GF-D8 (cell line): ENCODE measurements around the gene SRPK3.
"Not testable (repeated sequence)": the region's sequence is repeated elsewhere in the genome, so short reads cannot be mapped to it uniquely, and the experiment has no call there.

Source experiments
- DNase-seq: peaks from one replicate; lab custom pipeline; 2025; lab: John Stamatoyannopoulos, UW

Gene SRPK3

DNA sequence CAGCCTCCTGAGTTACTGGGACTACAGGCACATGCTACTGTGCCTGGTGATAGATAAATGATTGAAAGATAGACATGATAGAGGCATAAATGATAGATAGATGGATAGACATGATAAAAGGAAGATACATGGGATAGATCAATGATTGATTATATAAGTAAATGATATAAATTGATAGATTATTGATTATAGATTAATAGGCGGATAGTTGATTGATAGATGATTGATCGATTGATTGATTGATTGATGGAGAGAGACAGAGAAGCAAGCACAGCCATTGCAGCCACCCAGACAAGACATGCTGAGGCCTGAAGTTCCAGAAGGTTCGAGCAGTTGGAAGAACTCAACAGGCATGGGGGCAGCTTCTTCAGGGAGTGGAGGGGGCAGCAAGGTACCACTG lies 34.5 kb upstream of the SRPK3 start:
- DNase-seq, result no peak

DNA sequence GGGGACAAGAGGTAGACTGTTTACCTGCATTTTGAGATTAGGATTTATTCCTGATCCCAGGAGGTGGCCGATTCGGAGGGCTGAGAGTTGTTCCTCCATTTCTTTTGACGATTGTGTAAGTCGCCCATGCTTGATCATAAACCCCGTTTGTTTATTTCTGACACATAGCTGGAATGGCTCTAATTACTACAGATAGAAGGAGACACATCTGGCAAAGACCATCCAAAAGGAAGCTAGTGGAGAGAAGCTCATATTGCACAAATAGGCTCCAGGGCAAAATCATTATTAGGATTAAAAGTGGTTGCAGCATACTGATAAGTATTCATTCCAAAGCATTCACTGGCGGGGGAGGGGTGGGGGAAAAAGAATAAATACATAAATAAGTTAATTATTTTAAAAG lies 33.9 kb upstream of the SRPK3 start:
- DNase-seq, result not testable (repeated sequence)

DNA sequence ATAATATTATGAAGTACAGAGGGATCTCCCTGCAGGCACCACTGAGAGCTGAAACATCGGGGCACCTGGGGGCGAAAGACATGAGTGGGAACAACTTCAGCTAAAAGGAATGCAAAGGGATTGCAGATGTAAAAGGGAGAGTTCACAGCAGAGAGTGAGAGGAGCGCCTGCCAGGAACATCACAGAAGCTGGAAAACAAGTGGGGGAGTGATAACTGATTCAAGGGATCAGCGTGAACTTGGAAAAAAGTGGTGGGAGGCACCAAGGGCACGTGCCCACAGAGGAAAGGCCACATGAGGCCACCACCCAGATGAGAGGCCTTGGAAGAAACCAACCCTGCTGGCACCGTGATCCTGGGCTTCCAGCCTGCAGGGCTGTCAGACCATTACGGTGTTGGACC lies 31.8 kb upstream of the SRPK3 start:
- not testable (repeated sequence) for DNase-seq

DNA sequence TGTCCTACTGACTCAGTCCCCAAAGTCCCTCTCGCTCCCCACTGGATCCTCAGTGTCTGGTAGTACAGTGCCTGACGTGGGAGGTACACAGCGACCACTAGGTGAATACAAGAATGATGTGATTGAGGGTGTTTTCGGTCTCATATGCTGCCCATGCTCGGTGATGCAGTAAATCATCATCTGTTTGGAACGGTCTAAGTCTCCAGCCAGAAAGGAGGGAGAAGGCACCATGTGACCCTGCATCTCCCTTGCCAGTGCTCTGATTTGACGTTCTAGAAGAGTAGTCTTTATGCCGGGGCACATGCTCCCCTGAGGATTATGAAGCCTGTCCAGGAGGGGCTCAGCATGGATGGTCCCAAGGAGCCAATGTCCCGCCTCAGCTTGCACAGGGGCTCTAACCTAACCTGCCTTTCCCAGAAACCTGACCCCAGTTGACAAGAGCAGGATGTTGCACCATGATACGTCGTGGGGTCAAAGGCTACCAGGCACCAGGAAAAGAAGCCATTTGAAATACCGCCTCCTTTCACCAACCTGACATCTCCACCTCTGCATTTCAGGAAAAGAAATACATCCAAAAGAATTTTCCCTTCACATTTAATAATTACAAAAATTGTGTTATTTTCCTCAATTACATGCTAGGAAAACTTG lies 30.6 kb upstream of the SRPK3 start:
- DNase-seq, result no peak

DNA sequence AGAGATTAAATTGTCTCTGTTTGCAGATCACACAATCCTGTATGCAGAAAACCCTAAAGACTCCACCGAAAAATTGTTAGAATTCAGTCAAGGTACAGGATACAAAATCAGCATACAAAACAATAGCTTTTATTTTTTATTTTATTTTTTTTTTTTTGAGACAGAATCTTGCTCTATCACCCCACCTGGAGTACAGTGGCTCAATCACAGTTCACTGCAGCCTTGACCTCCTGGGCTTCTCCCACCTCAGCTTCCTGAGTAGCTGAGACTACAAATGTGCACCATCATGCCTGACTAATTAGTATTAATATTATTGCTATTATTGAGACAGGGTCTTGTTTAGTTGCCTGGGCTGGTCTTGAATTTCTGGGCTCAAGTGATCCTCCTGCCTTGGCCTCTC lies 25.7 kb upstream of the SRPK3 start:
- no peak for DNase-seq

DNA sequence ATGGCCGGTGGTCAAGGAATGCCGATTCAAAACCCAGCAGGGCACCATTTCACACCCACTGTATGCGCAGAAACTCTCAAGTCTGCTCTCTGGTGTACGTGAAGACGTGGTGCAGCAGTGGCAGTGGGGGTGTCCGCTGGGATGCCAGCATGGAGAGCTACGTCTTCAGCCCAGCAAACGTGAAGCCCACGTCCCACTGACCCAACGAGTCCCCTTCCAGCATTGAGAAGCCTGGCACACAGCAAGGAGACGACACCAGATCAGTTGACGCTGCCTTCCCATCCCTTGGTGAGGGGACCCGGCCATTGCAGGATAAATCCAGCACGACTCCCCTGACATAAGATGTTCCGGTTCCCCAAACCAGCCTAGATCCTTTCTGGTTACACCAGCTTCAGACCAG lies 19.0 kb upstream of the SRPK3 start:
- DNase-seq, result no peak

DNA sequence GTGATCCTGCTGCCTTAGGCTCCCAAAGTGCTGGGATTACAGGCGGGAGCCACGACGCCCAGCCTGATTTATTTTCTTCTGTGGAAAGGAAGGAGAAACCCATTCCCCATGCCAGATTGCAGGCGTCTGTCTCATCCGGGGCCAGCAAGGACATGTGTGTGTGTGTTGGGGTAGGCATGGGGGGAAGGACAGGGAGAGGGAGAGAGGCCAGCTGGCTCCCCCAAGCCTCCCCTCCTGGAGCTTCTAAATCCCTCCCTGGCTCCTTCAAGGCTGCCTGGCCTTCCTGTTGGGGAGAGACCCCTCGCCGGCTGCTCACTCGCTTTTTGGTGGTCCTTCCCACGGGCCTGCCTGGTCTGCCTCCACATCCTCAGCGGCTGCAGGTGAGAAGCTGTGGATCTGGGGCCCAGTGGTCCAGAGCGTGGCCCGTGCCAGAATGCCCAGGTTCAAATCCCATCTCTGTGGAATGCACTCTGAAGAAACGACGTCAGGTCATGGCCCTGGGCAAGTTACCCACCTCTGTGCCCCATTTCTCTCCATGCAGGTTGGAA lies 18.1 kb upstream of the SRPK3 start:
- no peak for DNase-seq

DNA sequence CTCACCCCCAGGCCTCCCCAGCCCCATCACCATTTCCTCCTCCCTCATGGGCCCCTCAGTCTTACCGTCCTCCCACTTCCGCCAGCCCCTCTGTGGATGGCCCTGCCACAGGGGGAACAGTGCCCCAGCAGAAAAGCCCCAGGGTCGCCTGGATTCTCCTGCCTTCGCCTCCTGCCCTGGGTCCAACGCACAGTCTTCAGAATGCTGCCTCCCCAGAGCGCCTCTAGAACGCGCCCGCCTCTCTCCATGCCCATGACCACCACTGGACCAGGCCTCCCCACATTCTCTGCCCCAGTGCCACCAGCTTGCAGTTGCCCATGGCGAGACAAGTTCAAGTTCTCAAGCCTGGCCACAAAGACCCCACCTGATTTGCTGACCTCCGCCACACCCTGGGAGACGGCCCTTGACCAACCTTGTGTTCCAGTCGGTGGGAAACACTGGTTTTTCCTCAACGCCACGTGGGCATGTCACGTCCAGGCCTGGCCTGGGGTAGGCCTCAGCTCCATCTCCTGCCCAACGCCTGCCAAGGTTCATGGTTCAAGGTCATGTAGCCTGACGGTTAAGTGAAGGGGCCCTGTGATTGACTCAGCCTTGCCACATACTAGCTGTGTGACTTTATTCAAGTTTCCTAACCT lies 17.4 kb upstream of the SRPK3 start:
- no peak for DNase-seq

DNA sequence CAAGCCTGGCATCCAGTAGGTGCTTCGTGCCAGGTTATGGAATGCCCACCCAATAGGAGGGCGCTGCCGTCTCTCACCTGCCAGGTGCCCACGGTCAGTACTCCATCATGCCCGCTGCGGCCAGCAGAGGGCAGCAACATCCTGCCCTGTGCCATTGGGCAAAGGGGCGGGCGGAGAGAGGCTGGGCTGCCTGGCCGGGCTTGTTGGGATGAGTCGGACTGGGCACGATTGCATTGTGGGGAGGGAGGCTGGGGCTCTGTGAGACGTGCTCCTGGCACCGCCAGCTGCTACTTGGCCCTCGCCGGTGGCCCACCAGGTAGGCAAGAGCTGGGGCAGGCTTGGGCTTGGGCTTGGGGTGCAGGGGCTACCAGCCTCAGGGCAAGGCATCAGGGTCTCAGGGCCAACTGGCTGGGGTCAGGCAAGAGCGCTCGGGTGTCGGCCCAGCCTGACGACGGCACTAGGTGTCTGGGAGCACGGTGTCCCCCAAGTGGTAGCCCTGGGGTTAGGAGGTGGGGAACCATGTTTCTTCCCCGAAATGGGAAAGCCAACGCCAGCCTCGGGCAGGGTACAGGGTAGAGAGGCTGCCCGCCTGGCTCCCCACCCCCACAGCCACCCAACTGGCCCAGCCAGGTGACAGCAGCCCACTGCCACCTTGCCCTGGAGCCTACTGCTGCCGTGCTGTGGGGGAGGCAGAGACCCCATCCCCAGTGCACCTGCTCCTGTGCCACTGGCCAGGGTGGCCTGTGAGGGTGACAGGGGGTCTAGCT lies 16.7 kb upstream of the SRPK3 start, which contains the start of gene PLXNB3:
Gene PLXNB3 (plus strand): TSS at position 261 of the 767 bp plus-strand sequence. CDS start 1,287 bp downstream, outside the sequence.
- DNase-seq, result no peak

DNA sequence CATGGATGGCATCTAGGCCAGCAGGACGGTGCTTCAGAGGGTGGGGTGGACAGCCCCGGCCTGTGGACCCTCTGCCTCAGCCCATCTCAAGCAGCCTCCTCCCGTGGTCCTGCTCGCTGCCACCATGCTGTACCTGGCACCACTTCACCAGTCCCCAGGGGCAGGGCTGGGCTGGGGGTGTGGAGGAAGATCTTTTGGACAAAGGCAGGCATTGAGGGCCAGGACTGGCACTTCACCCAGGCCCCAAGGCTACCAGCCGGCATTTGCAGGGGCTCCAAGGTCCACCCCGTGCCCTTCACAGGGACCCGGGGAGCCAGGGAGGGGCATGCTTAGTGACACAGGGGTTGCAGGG lies 16.1 kb upstream of the SRPK3 start:
- no peak for DNase-seq

DNA sequence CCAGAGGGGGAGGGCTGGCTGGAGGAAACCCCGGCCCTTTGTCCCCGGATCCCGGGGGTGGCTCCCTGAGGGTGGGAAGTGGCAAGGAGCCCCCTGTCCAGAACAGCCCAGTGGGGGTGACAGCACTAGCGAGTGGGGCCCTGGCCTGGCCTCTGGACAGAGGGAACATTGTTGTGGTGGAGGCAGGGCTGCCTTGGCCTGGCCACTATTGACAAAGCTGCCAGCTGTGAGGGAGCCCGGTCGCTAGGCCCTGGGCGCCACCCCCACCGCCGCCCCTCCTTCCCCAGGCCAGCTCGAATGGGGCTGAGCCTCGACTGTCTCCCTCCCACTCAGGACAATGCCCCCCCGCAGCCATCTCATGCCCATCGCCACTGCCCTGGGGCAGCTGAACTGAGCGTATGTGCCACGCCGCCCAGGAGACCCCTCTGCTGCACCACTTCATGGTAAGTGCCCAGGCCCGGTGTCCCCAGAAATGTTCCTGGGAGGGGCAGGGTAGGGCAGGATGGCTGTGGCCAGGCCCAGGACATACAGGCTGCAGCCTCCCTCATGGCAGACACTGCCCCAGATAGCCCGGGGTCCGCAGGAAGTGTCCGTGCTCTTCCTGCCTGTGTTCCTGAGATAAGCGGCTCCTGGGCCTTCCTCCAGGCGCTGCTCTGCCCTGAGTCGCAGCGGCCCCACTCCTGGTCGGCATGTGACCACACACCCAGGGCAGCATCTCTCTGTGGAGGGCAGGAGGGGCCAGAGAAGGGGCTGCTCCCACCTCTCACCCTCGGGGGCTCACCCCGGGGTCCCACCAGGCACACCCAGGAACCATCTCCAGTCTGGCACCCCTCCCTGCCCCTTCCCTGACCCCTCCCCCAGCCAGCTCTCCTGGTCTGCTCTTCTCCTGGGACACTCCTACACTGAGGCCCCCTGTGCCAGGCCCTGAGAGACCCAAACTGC lies 15.4 kb upstream of the SRPK3 start:
- DNase-seq, result no peak

DNA sequence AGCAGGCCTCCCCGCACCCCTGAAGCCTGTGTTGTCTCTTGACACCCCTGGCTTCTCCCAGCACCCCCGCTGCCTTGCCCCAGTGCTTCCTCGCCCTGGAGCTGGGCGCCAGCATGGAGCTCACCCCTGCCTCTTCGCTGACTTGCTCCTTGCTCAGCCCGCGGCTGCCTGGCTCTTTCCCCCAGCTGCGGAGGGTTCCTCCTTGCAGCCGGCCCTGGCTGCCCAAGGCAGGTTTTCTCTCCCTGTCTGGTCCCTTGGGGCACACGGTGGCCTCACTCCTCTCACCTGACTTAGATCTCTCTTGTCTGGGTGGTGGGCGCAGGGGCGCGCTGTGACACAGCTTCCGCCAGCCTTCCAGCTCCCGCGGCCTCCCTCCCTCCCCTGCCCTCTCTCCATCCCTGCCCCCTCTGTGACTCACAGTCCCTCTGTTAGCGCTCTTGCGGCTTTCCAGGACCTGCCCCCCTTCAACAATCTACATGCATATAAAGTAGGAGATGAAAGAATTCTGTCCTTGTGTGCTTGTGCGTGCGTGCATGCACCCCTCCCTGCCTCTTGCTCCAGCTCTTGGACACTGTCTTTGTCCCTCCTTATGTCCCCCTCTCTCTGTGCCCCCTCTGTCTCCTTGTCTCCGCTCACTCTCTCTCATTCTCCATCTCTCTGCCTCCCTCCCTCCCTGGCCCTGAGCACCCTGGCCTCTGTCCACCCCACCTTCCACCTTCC lies 14.6 kb upstream of the SRPK3 start:
- DNase-seq, result no peak

DNA sequence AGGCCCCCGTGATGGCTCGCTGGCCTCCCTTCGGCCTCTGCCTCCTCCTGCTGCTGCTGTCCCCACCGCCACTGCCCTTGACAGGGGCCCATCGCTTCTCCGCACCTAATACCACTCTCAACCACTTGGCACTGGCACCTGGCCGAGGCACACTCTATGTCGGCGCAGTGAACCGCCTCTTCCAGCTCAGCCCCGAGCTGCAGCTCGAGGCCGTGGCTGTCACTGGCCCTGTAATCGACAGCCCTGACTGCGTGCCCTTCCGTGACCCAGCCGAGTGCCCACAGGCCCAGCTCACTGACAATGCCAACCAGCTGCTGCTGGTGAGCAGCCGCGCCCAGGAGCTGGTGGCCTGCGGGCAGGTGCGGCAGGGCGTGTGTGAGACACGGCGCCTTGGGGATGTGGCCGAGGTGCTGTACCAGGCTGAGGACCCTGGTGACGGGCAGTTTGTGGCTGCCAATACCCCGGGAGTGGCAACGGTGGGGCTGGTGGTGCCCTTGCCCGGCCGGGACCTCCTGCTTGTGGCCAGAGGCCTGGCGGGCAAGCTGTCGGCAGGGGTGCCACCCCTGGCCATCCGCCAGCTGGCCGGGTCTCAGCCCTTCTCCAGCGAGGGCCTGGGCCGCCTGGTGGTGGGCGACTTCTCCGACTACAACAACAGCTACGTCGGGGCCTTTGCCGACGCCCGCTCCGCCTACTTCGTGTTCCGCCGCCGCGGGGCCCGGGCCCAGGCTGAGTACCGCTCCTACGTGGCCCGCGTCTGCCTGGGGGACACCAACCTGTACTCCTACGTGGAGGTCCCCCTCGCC lies 13.8 kb upstream of the SRPK3 start:
- DNase-seq, result no peak

DNA sequence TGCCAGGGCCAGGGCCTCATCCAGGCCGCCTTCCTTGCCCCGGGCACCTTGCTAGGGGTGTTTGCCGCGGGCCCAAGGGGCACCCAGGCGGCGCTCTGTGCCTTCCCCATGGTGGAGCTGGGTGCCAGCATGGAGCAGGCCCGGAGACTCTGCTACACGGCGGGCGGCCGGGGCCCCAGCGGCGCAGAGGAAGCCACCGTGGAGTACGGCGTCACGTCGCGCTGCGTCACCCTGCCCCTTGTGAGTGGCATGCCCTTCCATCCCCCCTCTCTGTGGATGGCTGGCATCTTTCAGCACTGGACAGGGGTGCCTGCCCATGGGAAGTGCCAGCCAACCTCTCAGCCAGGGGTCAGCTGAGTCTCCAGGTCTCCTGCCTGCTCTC lies 13.2 kb upstream of the SRPK3 start:
- no peak for DNase-seq

DNA sequence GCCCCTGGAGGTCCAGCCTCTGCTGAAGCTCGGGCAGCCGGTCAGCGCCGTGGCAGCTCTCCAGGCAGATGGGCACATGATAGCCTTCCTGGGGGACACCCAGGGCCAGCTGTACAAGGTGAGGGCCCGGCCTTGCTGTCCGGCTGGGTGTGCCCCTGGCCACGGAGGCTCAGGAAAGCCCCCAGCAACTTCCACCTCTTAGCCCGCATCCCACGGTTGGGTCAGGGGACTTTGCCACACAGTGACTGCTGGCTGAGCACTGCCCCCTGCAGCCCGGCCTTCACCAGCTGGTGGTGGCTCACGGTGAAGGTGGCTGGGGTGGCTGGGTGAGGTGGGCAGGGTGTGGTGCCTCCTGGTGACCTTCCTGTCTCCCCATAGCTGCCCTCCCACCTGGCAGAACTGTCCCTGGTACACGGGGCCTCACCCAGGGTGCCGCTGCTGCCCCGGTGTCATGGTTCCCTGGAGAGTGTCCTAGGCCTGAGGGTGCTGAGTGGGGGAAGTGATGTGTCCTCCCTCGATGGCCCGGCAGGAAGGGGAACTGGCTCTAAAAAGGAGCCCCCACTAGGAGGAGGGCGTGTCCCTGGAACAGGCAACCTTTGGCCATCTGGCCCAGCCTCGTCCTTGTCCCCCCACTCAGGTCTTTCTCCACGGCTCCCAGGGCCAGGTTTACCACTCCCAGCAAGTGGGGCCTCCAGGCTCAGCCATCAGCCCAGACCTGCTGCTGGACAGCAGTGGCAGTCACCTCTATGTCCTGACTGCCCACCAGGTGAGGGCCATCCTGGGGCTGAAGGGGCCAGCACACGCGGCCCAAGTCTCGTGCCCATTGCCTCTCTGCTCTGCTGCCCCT lies 12.3 kb upstream of the SRPK3 start:
- DNase-seq, result no peak

DNA sequence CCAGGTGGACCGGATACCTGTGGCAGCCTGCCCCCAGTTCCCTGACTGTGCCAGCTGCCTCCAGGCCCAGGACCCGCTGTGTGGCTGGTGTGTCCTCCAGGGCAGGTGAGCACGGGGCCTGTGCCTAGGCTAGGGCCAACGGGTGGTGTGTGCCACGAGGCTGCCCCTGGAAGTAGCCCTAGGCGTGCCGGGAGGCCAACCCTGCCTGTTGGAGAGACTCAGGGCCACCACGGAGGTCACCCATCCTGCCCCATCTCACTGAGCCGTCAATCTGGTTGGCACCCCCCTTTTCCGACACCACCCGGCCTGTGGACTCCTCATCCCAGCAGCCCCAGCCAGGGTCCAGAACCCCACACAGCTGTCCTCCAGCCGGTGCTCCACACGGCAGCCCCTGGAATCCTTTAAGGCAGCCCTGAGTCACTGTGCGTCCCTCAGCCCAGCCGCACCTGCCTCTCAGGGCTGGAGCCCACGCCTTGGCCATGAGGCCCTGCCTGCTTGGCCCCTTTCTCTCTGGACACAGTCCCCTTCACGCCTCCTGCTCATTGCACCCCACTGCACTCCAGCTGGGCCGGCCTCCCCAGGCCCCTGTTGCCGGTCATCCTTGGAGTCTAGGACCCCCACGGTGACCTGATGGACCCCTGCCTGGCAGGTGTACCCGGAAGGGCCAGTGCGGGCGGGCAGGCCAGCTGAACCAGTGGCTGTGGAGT lies 11.5 kb upstream of the SRPK3 start:
- DNase-seq, result no peak

DNA sequence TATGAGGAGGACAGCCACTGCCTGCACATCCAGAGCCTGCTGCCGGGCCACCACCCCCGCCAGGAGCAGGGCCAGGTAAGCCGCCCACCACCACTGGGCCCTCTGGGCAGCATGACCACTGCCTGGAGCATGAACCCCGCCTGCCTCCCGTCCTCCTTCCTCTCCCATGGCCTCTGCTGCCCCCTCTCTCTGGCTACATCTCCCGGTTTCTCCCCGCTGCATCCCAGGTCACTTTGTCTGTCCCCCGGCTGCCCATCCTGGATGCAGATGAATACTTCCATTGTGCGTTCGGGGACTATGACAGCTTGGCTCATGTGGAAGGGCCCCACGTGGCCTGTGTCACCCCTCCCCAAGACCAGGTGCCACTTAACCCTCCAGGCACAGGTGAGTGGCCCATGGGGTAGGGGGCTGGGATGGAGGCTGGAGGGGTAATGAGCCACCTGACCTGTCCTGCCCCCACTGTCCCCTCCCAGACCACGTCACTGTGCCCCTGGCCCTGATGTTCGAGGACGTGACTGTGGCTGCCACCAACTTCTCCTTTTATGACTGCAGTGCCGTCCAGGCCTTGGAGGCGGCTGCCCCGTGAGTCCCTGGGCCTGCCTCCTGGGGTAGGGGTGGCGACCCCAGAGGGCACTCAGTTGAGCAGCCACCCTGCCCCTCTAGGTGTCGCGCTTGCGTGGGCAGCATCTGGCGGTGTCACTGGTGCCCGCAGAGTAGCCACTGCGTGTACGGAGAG lies 10.8 kb upstream of the SRPK3 start:
- no peak for DNase-seq
